Activated naive CD8-positive, alpha-beta T cell treated with anti-CD3 and anti-CD28 coated beads for 36 hours (primary cell): ENCODE measurements around the gene PLCB4. TPM values are rescaled to one million over a fixed set of nuclear protein-coding genes. Genes with fewer than 3 reads are reported as not detected.

Source experiments
- DNase-seq: peaks from one replicate; pipeline ENCODE4 v3.0.0; 2021
- H3K27ac Mint-ChIP-seq: one replicate; pipeline ENCODE4 v1.8.0; 2022; ENCODE audit warnings: mild to moderate bottlenecking, moderate library complexity, mixed read lengths
- H3K27me3 Mint-ChIP-seq: one replicate; pipeline ENCODE4 v1.8.0; 2022; ENCODE audit warnings: mild to moderate bottlenecking, mixed read lengths
- H3K36me3 Mint-ChIP-seq: one replicate; pipeline ENCODE4 v1.8.0; 2021; ENCODE audit warnings: mild to moderate bottlenecking, mixed read lengths
- H3K4me1 Mint-ChIP-seq: one replicate; pipeline ENCODE4 v1.8.0; 2021; ENCODE audit warnings: mixed read lengths
- H3K4me3 Mint-ChIP-seq: one replicate; pipeline ENCODE4 v1.8.0; 2022; ENCODE audit warnings: mild to moderate bottlenecking, moderate library complexity, mixed read lengths
- H3K9me3 Mint-ChIP-seq: one replicate; pipeline ENCODE4 v1.8.0; 2022; ENCODE audit warnings: mixed read lengths
- total RNA-seq, 2 experiments: library from RNA; stranded (reverse); gene quantifications; one replicate each; pipeline ENCODE4 v1.2.3, GENCODE V29; 2021

The PLCB4 gene
- total RNA-seq, 2 experiments from 2014 or later = not detected

DNA sequence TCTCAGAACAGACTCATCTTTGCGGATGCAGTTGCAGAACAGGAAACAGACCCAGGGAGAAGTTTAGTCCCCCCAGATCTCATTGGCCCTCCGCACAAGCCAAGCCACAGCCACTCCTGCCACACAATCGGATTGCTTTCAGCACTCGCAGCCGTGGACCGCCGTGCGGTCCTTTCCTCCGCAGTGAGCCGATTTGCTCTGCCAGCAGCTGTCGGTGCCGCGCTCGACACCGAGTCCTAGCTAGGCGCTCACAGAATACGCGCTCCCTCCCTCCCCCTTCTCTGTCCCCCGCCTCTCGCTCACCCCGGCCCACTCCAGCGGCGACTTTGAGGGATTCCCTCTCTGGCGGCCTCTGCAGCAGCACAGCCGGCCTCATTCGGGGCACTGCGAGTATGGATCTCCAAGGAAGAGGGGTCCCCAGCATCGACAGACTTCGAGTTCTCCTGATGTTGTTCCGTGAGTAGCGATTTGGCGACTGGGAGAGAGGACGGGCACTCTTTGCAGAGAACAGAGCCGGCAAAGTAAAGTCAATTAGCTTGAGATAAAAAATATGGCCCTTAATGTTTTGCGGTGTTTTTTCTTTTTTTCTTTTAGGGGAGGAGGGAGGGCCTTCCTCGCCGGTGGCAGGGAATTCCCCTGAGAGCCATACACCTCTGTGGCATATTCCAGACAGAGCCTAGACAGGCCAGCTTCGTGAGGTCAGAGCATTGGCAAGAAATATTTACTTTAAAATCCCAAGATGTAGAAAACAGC is 445.8 kb downstream of the PLCB4 start, which contains the start of gene LAMP5:
LAMP5 (plus strand) TSS at position 130 of the 753 bp plus-strand sequence; CDS start at position 393, 263 bp downstream.
- Mint-ChIP-seq H3K4me3 (no peak within 1 kb of the TSS), H3K4me1 (no peaks in the 10 kb centered on the region), H3K36me3 (no peaks in the 10 kb centered on the region), H3K27ac (no peak within 1 kb of the TSS), H3K9me3 (no peaks in the 10 kb centered on the region), H3K27me3 (peaks cover 81% of the 10 kb centered on the region)
- DNase-seq = no peak

DNA sequence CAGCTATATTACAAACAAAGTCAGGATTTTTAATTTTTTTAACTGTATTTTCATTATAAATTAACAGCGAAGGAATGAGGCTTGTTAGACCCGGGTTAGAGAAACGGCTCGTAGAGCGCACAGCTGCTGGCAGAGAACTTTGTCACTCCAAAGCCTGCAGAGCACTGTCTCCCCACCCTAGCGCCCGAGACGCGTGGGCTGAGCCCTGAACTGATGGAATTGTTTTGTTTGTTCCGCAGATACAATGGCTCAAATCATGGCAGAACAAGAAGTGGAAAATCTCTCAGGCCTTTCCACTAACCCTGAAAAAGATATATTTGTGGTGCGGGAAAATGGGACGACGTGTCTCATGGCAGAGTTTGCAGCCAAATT is 446.3 kb downstream of the PLCB4 start:
- Mint-ChIP-seq H3K27ac (no peak overlapping the region), H3K27me3 (peaks cover 76% of the 10 kb centered on the region), H3K4me3 (no peak overlapping the region), H3K4me1 (no peaks in the 10 kb centered on the region), H3K36me3 (no peaks in the 10 kb centered on the region), H3K9me3 (no peaks in the 10 kb centered on the region)
- no peak for DNase-seq

DNA sequence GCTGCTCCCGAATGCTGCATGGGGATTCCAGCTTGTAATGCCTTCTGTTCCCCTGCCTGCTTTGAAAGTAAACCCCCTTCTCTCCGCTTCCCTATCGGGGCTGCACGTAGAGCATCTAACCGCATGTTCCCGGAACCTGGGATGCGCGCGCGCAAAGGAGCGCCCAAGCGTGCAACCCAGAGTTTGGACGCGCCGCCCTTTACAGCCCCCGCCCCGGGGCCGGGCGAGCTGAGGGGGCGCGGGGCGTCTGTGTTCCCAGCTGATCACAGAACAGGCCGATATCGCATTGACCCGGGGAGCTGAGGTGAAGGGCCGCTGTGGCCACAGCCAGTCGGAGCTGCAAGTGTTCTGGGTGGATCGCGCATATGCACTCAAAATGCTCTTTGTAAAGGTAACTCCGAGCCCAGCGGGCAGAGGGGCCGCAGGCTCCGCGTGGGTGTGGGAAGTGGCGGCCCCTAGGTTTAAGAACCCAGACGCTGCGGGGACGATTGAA is 446.9 kb downstream of the PLCB4 start:
- Mint-ChIP-seq H3K27ac (no peak overlapping the region), H3K4me3 (no peak overlapping the region), H3K36me3 (no peaks in the 10 kb centered on the region), H3K9me3 (no peaks in the 10 kb centered on the region), H3K27me3 (peaks cover 72% of the 10 kb centered on the region), H3K4me1 (no peaks in the 10 kb centered on the region)
- no peak for DNase-seq

DNA sequence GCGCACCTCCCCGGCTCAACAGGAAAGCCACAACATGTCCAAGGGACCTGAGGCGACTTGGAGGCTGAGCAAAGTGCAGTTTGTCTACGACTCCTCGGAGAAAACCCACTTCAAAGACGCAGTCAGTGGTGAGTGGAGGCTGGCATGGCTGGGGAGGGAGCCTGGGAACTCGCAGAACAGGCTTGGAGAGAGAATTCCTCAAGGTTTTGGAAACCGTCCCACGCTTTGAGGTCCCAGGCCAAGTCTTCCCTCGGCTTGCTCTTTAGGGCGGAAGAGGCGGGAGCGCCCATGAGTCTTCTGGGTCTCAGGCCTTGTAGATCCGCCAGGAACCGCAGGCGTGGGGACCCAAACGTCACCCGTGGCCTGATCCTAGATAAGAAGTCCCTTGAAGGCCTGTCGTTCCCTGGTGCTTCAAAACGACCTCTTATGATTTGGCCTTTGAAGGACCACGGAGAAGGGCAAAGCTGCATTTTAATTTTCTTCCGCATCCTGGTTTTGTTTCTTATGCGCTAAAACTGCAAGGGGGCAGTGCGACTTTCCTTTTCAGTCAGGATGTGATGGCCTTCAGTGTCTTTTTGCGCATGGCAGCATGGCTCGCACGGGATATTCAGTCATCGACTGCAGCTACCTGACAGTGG is 447.5 kb downstream of the PLCB4 start:
- no peaks in the 10 kb centered on the region for H3K36me3 Mint-ChIP-seq
- peaks cover 69% of the 10 kb centered on the region for H3K27me3 Mint-ChIP-seq
- DNase-seq = no peak
- H3K4me3 Mint-ChIP-seq = no peak overlapping the region
- H3K9me3 Mint-ChIP-seq = no peaks in the 10 kb centered on the region
- no peak overlapping the region for H3K27ac Mint-ChIP-seq
- H3K4me1 Mint-ChIP-seq = no peaks in the 10 kb centered on the region

GRCh38 chr20:9517297-9518162 is 448.6 kb downstream of the PLCB4 start:
- peaks cover 61% of the 10 kb centered on the region for H3K27me3 Mint-ChIP-seq
- H3K27ac Mint-ChIP-seq = no peak overlapping the region
- no peaks in the 10 kb centered on the region for H3K9me3 Mint-ChIP-seq
- no peaks in the 10 kb centered on the region for H3K36me3 Mint-ChIP-seq
- H3K4me1 Mint-ChIP-seq = no peaks in the 10 kb centered on the region
- no peak for DNase-seq
- H3K4me3 Mint-ChIP-seq = no peak overlapping the region

DNA sequence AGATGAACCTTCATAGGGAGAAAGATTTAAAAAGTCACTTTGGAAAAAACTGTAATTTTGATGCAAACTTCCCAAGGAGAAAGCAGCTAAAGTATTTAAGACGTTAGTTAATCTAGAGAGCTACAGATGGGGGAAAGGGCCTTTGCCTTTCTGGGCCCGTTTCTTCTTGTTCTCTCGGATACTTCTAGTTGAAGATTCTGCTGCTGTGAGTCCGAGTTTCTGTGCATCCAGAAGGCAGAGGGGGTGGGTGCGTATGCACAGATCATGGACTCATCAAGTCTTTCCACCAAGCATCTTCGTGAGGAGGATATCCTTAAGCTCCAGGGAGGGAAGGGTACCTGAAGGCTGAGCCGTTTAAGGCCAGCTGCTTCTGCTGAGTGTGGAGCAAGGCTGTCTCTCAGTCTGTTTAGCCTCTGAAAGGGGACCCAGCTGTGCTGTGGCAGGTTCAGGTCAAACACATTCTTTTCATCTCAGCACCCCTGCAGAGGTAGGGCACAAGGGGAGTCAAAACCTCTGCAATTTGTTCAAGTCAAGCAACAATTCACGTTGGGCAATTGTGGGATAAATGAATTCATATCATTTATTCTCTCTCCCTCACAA is 449.8 kb downstream of the PLCB4 start:
- no peaks in the 10 kb centered on the region for H3K9me3 Mint-ChIP-seq
- H3K36me3 Mint-ChIP-seq = no peaks in the 10 kb centered on the region
- H3K27me3 Mint-ChIP-seq = peaks cover 52% of the 10 kb centered on the region
- H3K4me1 Mint-ChIP-seq = no peaks in the 10 kb centered on the region
- DNase-seq = no peak
- H3K4me3 Mint-ChIP-seq = no peak overlapping the region
- H3K27ac Mint-ChIP-seq = no peak overlapping the region

DNA sequence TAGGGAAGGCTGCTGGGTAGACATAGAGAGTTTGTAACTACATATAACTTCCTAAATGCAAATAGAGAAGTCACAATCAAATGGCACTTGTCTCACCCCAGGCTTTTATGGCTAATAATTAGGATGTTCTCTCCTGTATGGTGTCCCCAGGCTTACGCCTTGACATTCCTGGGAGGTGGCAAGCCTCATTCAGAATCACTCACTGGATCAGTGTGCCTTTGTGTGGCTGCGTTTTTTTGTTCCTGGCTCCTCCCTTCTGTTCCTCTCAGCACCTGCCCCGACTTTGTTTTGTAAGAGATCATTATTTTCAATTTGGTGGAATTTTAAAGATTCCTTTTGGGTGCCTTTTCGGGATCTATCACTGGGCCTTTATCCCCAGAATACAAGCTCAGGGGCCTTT is 451.2 kb downstream of the PLCB4 start:
- H3K9me3 Mint-ChIP-seq = no peaks in the 10 kb centered on the region

DNA sequence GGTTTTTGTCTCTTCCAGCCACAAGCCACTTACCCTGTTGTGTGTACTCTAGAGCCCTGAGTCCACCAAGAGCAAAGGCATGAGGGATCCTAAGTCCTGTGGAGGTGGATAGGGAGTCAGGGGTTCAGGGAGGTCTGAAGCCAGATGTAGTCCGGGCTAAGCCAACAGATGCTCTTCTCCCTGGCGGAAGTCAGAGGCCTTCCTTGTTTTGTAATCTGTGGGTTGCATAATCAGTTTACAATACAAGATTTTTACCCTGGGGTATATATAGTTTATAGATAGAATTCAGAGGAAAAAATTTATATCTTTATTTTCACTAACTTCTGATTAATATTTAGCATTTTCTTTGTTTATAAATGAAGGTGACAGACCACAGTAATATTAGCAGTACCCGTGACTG is 454.7 kb downstream of the PLCB4 start:
- Mint-ChIP-seq H3K9me3 (no peaks in the 10 kb centered on the region), H3K27me3 (peaks cover 2% of the 10 kb centered on the region), H3K4me3 (no peak overlapping the region), H3K27ac (no peak overlapping the region), H3K4me1 (no peaks in the 10 kb centered on the region), H3K36me3 (no peaks in the 10 kb centered on the region)
- no peak for DNase-seq

More for the DNA sequence above, 451.2 kb downstream of the PLCB4 start:
- Mint-ChIP-seq H3K27ac (no peak overlapping the region), H3K4me3 (no peak overlapping the region), H3K36me3 (no peaks in the 10 kb centered on the region), H3K4me1 (no peaks in the 10 kb centered on the region), H3K27me3 (peaks cover 38% of the 10 kb centered on the region)
- DNase-seq = no peak
